ENCODE data around the gene FSTL1.

FSTL1 gene

GRCh38 chr3:120349855-120350125, 101.0 kb downstream of the FSTL1 start:
- no peak for DNase-seq

- DNase-seq, result peak; percentile 93
Observed at GRCh38 chr3:120348991-120349854, 101.6 kb downstream of the FSTL1 start, which contains the start of gene LRRC58. LRRC58 (minus strand) TSS chr3:120349354; CDS start chr3:120349243, 111 bp downstream.

- no peak for DNase-seq
Observed at GRCh38 chr3:120348065-120348990, 102.5 kb downstream of the FSTL1 start.

GRCh38 chr3:120344349-120344748, 106.4 kb downstream of the FSTL1 start:
- no peak for DNase-seq
